CD4-positive, alpha-beta T cell (primary cell): ENCODE results near the gene YPEL2. TPM values are rescaled to one million over a fixed set of nuclear protein-coding genes. Genes with fewer than 3 reads are reported as not detected.

Source experiments
- ATAC-seq: fragments of 200-7000 bp; cut with Tn5 transposase; one replicate; pipeline ENCODE4 v1.10.0; 2022; ENCODE audit warnings: mild to moderate bottlenecking; ENCODE audit not compliant: poor library complexity
- CTCF ChIA-PET: fragments of 350-600 bp; sonication (Branson Sonifier 250); formaldehyde crosslinking; loops from one replicate; lab custom pipeline; 2021; ENCODE audit warnings: antibody characterized with exemption, inconsistent platforms; lab: Charles Lee
- POLR2A ChIA-PET: fragments of 350-600 bp; sonication (Branson Sonifier 250); formaldehyde crosslinking; loops from one replicate; lab custom pipeline; 2021; ENCODE audit warnings: antibody characterized with exemption, inconsistent platforms; lab: Charles Lee
- DNase-seq, 14 experiments: peaks; one replicate each; pipeline ENCODE4 v3.0.0-alpha.2; 2013 to 2020; ENCODE audit warnings: mixed read lengths in 2 of 14
- H3K27ac ChIP-seq, 2 donors: one replicate each; pipeline versions ENCODE4 v1.5.1 to v1.7.0; 2013; ENCODE audit warnings: low read length in 2 of 2, low read depth in 1 of 2, mild to moderate bottlenecking in 1 of 2
- H3K27me3 ChIP-seq, 2 experiments: 1 replicate in 1 of 2; 2 replicates in 1 of 2; pipeline versions ENCODE4 v1.6.1 to v1.7.0; 2013; ENCODE audit warnings: low read length in 2 of 2, control low read depth in 1 of 2, mild to moderate bottlenecking in 1 of 2, moderate library complexity in 1 of 2; ENCODE audit not compliant: insufficient read depth in 2 of 2, control insufficient read depth in 1 of 2
- H3K36me3 ChIP-seq: one replicate; pipeline ENCODE4 v1.6.1; 2013; ENCODE audit warnings: low read length, control low read depth; ENCODE audit not compliant: insufficient read depth
- H3K4me1 ChIP-seq: one replicate; pipeline ENCODE4 v1.6.1; 2013; ENCODE audit warnings: low read length, control low read depth; ENCODE audit not compliant: insufficient read depth
- H3K4me3 ChIP-seq: one replicate; pipeline ENCODE4 v1.5.1; 2013; ENCODE audit warnings: mild to moderate bottlenecking, low read length, moderate library complexity
- H3K9me3 ChIP-seq, 2 experiments: 1 replicate in 1 of 2; 2 replicates in 1 of 2; pipeline versions ENCODE4 v1.6.1 to v1.7.0; 2013; ENCODE audit warnings: low read length in 2 of 2, mild to moderate bottlenecking in 2 of 2, control low read depth in 1 of 2, moderate library complexity in 1 of 2; ENCODE audit not compliant: control insufficient read depth in 1 of 2, insufficient read depth in 1 of 2
- H3K27ac Mint-ChIP-seq: one replicate; pipeline ENCODE4 v1.8.0; 2020; ENCODE audit warnings: mixed read lengths
- H3K27me3 Mint-ChIP-seq: one replicate; pipeline ENCODE4 v1.8.0; 2021; ENCODE audit warnings: mixed read lengths
- H3K36me3 Mint-ChIP-seq: one replicate; pipeline ENCODE4 v1.8.0; 2021; ENCODE audit warnings: low read depth, mixed read lengths
- H3K4me1 Mint-ChIP-seq: one replicate; pipeline ENCODE4 v1.8.0; 2021; ENCODE audit warnings: low read depth, mixed read lengths
- H3K4me3 Mint-ChIP-seq: one replicate; pipeline ENCODE4 v1.8.0; 2020; ENCODE audit warnings: mild to moderate bottlenecking, mixed read lengths
- H3K9me3 Mint-ChIP-seq: one replicate; pipeline ENCODE4 v1.8.0; 2020; ENCODE audit warnings: mixed read lengths
- intact Hi-C, 2 experiments: fragments of 100-400 bp; cut with DNase I in 1 of 2; cut with micrococcal nuclease in 1 of 2; formaldehyde crosslinking; loops; one replicate each; pipeline versions ENCODE4 v1.15.1 to v1.9.0; 2023 to 2025; cut with DNase I, micrococcal nuclease
- total RNA-seq, 174 experiments: library from RNA in 2 of 174; stranded (reverse) in 2 of 174; gene quantifications; one replicate each; pipeline ENCODE4 v1.2.3 and lab custom pipeline; 2021 to 2026
- TF ChIP-seq, protein P1 (sequence below): fragments of 200-600 bp; IDR thresholded peaks from one replicate; pipeline ENCODE4 v1.8.0; 2022; ENCODE audit warnings: antibody characterized with exemption, mild to moderate bottlenecking

The YPEL2 gene
- total RNA-seq, 2 experiments from 2014 or later = 69.1 to 71.6 TPM

GRCh38 chr17:59374612-59375011 lies 43.2 kb downstream of the YPEL2 start:
- intact Hi-C loops = no loop called here

GRCh38 chr17:59375857-59376256 lies 44.4 kb downstream of the YPEL2 start:
- Mint-ChIP-seq H3K4me1 (peaks cover 83% of the 10 kb centered on the region), H3K4me3 (no peak overlapping the region), H3K27me3 (no peaks in the 10 kb centered on the region), H3K27ac (no peak overlapping the region), H3K9me3 (no peaks in the 10 kb centered on the region), H3K36me3 (peaks cover 8% of the 10 kb centered on the region)
- no peak for DNase-seq
- POLR2A ChIA-PET = interaction anchor here (0.9 to 3.4 kb wide), 4 partner anchors 10 to 40 kb away, joined by 3 to 24 read pairs (median 7); no protein-coding TSS in a partner anchor
- H3K4me3 ChIP-seq = no peak overlapping the region
- ATAC-seq = no peak
- intact Hi-C loops = no loop called here
- no peaks in the 10 kb centered on the region for H3K9me3 ChIP-seq
- no peak overlapping the region for H3K27ac ChIP-seq
- CTCF ChIA-PET = no interaction called here
- H3K27me3 ChIP-seq = no peaks in the 10 kb centered on the region
- H3K36me3 ChIP-seq = no peaks in the 10 kb centered on the region
- peaks cover 46% of the 10 kb centered on the region for H3K4me1 ChIP-seq
- TF ChIP-seq, protein P1, sequence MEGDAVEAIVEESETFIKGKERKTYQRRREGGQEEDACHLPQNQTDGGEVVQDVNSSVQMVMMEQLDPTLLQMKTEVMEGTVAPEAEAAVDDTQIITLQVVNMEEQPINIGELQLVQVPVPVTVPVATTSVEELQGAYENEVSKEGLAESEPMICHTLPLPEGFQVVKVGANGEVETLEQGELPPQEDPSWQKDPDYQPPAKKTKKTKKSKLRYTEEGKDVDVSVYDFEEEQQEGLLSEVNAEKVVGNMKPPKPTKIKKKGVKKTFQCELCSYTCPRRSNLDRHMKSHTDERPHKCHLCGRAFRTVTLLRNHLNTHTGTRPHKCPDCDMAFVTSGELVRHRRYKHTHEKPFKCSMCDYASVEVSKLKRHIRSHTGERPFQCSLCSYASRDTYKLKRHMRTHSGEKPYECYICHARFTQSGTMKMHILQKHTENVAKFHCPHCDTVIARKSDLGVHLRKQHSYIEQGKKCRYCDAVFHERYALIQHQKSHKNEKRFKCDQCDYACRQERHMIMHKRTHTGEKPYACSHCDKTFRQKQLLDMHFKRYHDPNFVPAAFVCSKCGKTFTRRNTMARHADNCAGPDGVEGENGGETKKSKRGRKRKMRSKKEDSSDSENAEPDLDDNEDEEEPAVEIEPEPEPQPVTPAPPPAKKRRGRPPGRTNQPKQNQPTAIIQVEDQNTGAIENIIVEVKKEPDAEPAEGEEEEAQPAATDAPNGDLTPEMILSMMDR = no peak

More at GRCh38 chr17:59374612-59375011, 43.2 kb downstream of the YPEL2 start:
- ATAC-seq (no peak), DNase-seq (no peak)
- Histone ChIP-seq H3K4me3 (no peak overlapping the region), H3K9me3 (no peaks in the 10 kb centered on the region), H3K4me1 (peaks cover 52% of the 10 kb centered on the region), H3K27ac (no peak overlapping the region), H3K36me3 (no peaks in the 10 kb centered on the region), H3K27me3 (no peaks in the 10 kb centered on the region)
- POLR2A ChIA-PET = interaction anchor here (0.8 to 3.4 kb wide), 3 partner anchors 9 to 42 kb away, joined by 3 to 24 read pairs (median 11); no protein-coding TSS in a partner anchor
- H3K27me3 Mint-ChIP-seq = no peaks in the 10 kb centered on the region
- H3K4me1 Mint-ChIP-seq = peaks cover 82% of the 10 kb centered on the region
- TF ChIP-seq, protein P1 = no peak
- CTCF ChIA-PET = interaction anchor here (1.4 kb wide), 1 partner anchor 45 kb away, joined by 3 read pairs; no protein-coding TSS in a partner anchor
- no peaks in the 10 kb centered on the region for H3K9me3 Mint-ChIP-seq
- H3K4me3 Mint-ChIP-seq = no peak overlapping the region
- H3K36me3 Mint-ChIP-seq = peaks cover 3% of the 10 kb centered on the region
- H3K27ac Mint-ChIP-seq = peak overlapping the region; percentile 88

GRCh38 chr17:59376506-59376905 lies 45.1 kb downstream of the YPEL2 start:
- ChIA-PET CTCF (no interaction called here), POLR2A (no interaction called here)
- H3K36me3 ChIP-seq = no peaks in the 10 kb centered on the region
- H3K4me3 ChIP-seq = no peak overlapping the region
- Mint-ChIP-seq H3K36me3 (peaks cover 8% of the 10 kb centered on the region), H3K27ac (no peak overlapping the region), H3K27me3 (no peaks in the 10 kb centered on the region), H3K4me1 (peaks cover 83% of the 10 kb centered on the region), H3K4me3 (no peak overlapping the region), H3K9me3 (no peaks in the 10 kb centered on the region)
- no peak for DNase-seq
- H3K27me3 ChIP-seq = no peaks in the 10 kb centered on the region
- TF ChIP-seq, protein P1 = no peak
- H3K9me3 ChIP-seq = no peaks in the 10 kb centered on the region
- H3K4me1 ChIP-seq = peaks cover 46% of the 10 kb centered on the region
- intact Hi-C loops = no loop called here
- no peak for ATAC-seq
- H3K27ac ChIP-seq = no peak overlapping the region
